Common myeloid progenitor, CD34-positive (primary cell): ENCODE measurements around the gene CBX3.

Experiments used
- CTCF ChIA-PET: fragments of 350-600 bp; sonication (Branson Sonifier 250); formaldehyde crosslinking; loops from one replicate; lab custom pipeline; 2021; ENCODE audit warnings: antibody characterized with exemption; lab: Charles Lee
- POLR2A ChIA-PET: fragments of 350-600 bp; sonication (Branson Sonifier 250); formaldehyde crosslinking; loops from one replicate; lab custom pipeline; 2021; ENCODE audit warnings: antibody characterized with exemption; lab: Charles Lee
- DNase-seq, 3 donors: peaks; one replicate each; pipeline versions ENCODE4 v3.0.0 to v3.0.0-alpha.2; 2013
- H3K27ac ChIP-seq, 2 experiments: 1 replicate in 1 of 2; 2 replicates in 1 of 2; pipeline ENCODE4 v1.7.0; 2013; ENCODE audit warnings: inconsistent platforms in 2 of 2, low read length in 2 of 2, mild to moderate bottlenecking in 2 of 2, low read depth in 1 of 2, moderate library complexity in 1 of 2; ENCODE audit not compliant: severe bottlenecking in 2 of 2, insufficient read depth in 1 of 2, poor library complexity in 1 of 2
- H3K27me3 ChIP-seq, 5 experiments: replicated peaks in 2 of 5; 1 replicate in 3 of 5; 2 replicates in 2 of 5; pipeline versions ENCODE4 v1.6.1 to v1.7.0; 2013; ENCODE audit warnings: low read length in 4 of 5, mild to moderate bottlenecking in 2 of 5, moderate library complexity in 2 of 5, inconsistent platforms in 1 of 5; ENCODE audit not compliant: insufficient read depth in 5 of 5, control insufficient read depth in 4 of 5
- H3K36me3 ChIP-seq, 4 experiments: 1 replicate in 2 of 4; 2 replicates in 2 of 4; pipeline versions ENCODE4 v1.6.1 to v1.7.0; 2013; ENCODE audit warnings: low read length in 3 of 4, control low read depth in 1 of 4, mild to moderate bottlenecking in 1 of 4; ENCODE audit not compliant: control insufficient read depth in 4 of 4, insufficient read depth in 4 of 4
- H3K4me1 ChIP-seq, 4 experiments: 1 replicate in 3 of 4; 2 replicates in 1 of 4; pipeline versions ENCODE4 v1.6.1 to v1.7.1; 2013; ENCODE audit warnings: low read length in 3 of 4, mild to moderate bottlenecking in 3 of 4, control low read depth in 1 of 4, inconsistent platforms in 1 of 4, moderate library complexity in 1 of 4; ENCODE audit not compliant: control insufficient read depth in 4 of 4, insufficient read depth in 4 of 4; ENCODE audit errors: control extremely low read depth in 1 of 4
- H3K4me3 ChIP-seq, 7 experiments: 1 replicate in 4 of 7; 2 replicates in 3 of 7; pipeline versions ENCODE4 v1.5.1 to v1.7.0; 2013; ENCODE audit warnings: mild to moderate bottlenecking in 7 of 7, low read length in 6 of 7, moderate library complexity in 6 of 7, inconsistent platforms in 2 of 7, low read depth in 2 of 7, control low read depth in 1 of 7; ENCODE audit not compliant: insufficient read depth in 4 of 7, control insufficient read depth in 1 of 7; ENCODE audit errors: extremely low read depth in 1 of 7
- H3K9me3 ChIP-seq, 5 experiments: 1 replicate in 4 of 5; 2 replicates in 1 of 5; pipeline versions ENCODE4 v1.6.1 to v1.7.1; 2013; ENCODE audit warnings: low read length in 4 of 5, mild to moderate bottlenecking in 2 of 5, inconsistent platforms in 1 of 5, low read depth in 1 of 5, moderate library complexity in 1 of 5; ENCODE audit not compliant: control insufficient read depth in 4 of 5, insufficient read depth in 2 of 5; ENCODE audit errors: control extremely low read depth in 1 of 5
- whole genome bisulfite sequencing: methylation state at CpG from one replicate; pipeline ENCODE4 v1.1.5; 2013; ENCODE audit not compliant: insufficient coverage; 5-methylcytosine and 5-hydroxymethylcytosine counted together

The CBX3 gene

DNA sequence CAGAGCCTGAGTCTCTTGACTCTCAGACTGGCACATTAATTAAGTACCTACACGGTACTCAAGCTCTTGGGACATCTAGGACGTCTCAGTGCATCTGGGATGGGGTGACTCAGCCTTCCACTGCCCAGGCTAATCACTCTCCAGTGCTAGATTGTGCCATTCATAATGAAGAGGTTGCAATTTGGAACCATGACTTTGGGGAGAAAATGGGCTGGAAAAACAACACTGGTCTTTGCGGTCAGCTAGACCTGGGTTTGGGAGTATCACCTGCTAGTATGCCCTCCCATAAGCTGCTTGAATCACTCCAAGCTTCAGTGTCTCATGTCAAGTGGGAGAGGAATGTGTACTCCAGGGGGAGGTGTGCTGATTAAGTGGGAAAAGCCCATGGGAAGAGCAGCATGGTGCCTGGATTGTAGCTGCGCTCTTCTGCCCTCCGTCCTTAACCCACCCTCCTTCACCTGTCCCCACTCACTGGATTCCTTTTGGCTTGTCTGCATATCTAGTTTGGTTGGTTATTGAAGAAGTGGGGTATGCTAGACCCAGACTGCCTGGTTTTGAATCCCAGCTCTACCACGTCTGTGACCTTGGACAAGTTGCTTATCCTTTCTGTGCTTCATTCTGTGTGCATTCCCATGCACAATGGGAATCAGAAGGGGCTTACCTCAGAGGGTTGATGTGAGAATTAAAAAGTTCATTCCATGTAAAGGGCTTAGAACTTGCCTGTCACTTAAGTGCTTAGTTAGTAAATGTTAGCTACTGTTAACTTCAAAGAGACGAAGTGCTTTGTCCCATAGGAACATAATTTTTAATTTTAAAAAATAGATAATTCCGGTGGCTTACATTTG is 45.8 kb upstream of the CBX3 start:
- peak in 1 of 3 donors; percentile 47 for DNase-seq
- ChIA-PET POLR2A (interaction anchor here (0.6 to 5.1 kb wide), 3 partner anchors 32 to 64 kb away, joined by 3 to 36 read pairs (median 4); no protein-coding TSS in a partner anchor), CTCF (interaction anchor here (0.7 to 5.0 kb wide), 9 partner anchors 27 to 511 kb away, joined by 3 to 24 read pairs (median 4); no protein-coding TSS in a partner anchor)
- 68% methylated on average over 3 of the region's 8 CpGs for WGBS
- Histone ChIP-seq H3K27ac (peak overlapping the region; percentile 96 to 98), H3K27me3 (no peaks in the 10 kb centered on the region), H3K9me3 (no peaks in the 10 kb centered on the region), H3K4me1 (peaks cover 4 to 72% (median 52%) of the 10 kb centered on the region in 4 experiments), H3K36me3 (peaks cover 0 to 2% (median 0%) of the 10 kb centered on the region in 4 experiments), H3K4me3 (peak overlapping the region in 5 of 7 experiments; percentile 24 to 63 (median 39))

DNA sequence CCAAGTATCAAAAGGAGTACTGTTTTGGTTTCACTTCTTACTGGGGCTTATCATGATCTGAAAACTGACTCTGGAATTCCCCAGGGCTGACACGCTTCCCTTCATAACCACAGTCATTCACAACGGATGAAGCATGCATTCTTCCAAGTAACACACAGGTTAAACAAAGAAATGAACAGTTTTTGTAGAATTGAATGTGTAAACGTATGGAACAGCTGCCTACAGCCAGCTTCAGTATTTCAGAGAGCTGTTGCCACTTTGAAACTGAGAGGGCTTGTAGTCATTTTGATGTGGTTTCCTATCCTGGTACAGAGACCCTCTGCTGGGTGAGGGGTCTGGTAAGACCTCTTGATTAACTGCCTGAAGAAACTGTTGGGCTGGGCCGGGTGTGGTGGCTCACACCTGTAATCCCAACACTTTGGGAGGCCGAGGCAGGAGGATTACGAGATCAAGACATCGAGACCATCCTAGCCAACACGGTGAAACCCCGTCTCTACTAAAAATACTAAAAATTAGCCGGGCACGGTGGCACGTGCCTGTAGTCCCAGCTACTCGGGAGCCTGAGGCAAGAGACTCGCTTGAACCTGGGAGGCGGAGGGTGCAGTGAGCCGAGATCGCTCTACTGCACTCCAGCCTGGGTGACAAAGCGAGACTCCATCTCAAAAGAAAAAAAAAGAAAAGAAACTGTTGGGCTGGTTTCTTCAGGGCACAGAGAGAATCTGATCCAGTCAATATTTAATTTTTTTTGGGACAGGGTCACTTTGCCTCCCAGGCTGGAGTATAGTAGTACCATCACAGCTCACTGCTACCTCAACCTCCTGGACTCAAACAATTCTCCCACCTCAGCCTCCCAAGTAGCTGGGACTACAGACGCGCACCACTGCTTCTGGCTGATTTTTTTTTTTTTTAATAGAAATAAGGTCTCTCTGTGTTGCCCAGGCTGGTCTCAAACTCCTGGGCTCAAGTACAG is 44.8 kb upstream of the CBX3 start:
- Histone ChIP-seq H3K4me3 (peak overlapping the region in 5 of 7 experiments; percentile 16 to 63 (median 37)), H3K36me3 (peaks cover 0 to 2% (median 0%) of the 10 kb centered on the region in 4 experiments), H3K9me3 (no peaks in the 10 kb centered on the region), H3K27ac (peak overlapping the region; percentile 96 to 98), H3K27me3 (no peaks in the 10 kb centered on the region), H3K4me1 (peaks cover 4 to 64% (median 46%) of the 10 kb centered on the region in 4 experiments)
- CTCF ChIA-PET = interaction anchor here (0.6 to 5.0 kb wide), 7 partner anchors 9 to 1263 kb away, joined by 3 to 24 read pairs (median 6); no protein-coding TSS in a partner anchor
- POLR2A ChIA-PET = interaction anchor here (0.6 to 5.1 kb wide), 4 partner anchors 10 to 43 kb away, joined by 3 to 36 read pairs (median 6); no protein-coding TSS in a partner anchor
- WGBS = 82% methylated on average over 11 of the region's 20 CpGs
- peak; percentile 91 to 96 (median 96) for DNase-seq

DNA sequence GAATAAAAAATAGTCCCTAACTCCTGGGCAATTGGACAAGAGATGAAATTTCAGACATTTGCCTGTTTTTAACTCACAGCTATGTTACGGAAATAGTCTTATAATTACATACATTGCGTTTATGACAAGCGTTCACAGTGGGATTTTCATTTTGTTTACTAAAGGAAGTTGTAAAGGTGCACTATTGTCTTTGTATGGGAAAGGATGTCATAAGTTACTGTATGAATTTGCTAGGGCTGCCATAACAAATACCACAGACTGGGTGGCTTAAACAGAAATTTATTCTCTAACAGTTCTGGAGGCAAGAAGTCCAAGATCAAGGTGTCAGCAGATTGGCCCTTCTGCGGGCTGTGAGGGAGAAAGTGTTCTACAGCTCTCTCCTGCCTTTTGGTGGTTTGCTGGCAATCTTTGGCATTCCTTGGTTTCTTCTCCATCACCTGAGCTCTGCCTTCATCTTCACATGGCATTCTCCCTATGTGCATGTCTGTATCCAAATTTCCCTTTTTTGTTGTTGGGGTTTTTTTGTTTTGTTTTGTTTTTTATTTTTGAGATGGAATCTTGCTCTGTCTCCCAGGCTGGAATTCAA is 43.9 kb upstream of the CBX3 start:
- H3K4me1 ChIP-seq = peaks cover 4 to 64% (median 42%) of the 10 kb centered on the region in 4 experiments

DNA sequence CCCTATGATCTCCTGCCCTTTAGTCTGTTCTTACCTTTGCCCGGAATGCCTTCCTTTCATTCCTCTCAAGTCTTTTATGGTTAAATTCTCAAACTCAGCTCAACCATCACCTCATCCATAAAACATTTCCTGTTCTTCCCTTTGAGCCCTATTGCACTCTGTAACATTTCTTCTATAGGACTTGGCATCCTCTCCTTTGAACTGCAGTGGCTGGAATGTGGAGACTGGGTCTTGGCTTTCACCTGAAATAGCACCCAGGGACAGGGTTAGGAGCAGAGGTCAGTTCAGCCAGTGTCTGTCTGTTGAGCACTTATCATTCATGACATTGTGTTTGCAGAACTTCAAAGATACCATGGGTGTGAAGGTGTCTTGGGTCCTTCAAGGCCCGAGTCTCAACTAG is 42.3 kb upstream of the CBX3 start:
- no peak for DNase-seq
- CTCF ChIA-PET = interaction anchor here (1.0 to 1.3 kb wide), 2 partner anchors 20 to 30 kb away, joined by 3 read pairs; no protein-coding TSS in a partner anchor

More for the DNA sequence above, 43.9 kb upstream of the CBX3 start:
- Histone ChIP-seq H3K27ac (peak overlapping the region; percentile 96 to 98), H3K9me3 (no peaks in the 10 kb centered on the region), H3K27me3 (no peaks in the 10 kb centered on the region), H3K36me3 (peaks cover 0 to 2% (median 0%) of the 10 kb centered on the region in 4 experiments), H3K4me3 (no peak overlapping the region)
- ChIA-PET POLR2A (interaction anchor here (1.4 to 5.1 kb wide), 2 partner anchors 9 to 31 kb away, joined by 8 to 36 read pairs; no protein-coding TSS in a partner anchor), CTCF (interaction anchor here (0.9 to 5.0 kb wide), 6 partner anchors 9 to 40 kb away, joined by 3 to 24 read pairs (median 6); no protein-coding TSS in a partner anchor)
- 100% methylated on average over 2 of the region's 4 CpGs for WGBS
- DNase-seq = no peak

DNA sequence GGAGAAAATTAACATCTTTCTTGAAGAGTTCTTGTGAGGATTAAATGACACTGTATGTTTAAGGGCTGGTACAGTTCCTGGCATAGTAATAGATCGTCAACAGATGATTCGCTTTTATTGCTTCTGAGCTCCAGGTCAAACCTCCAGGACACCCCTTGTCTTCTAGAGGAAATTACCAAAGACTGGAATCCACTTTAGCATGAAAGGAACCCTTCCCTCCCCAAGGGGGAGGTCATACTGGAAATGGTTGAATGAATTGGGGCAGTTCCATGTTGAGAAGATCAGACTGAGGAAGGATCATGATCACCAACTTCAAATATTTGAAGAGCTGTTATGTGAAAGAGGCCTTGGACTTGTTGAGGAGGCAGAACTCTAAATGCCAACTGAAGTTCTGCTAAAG is 40.6 kb upstream of the CBX3 start:
- ChIA-PET POLR2A (interaction anchor here (1.0 to 1.4 kb wide), 2 partner anchors 11 to 29 kb away, joined by 3 read pairs; no protein-coding TSS in a partner anchor), CTCF (interaction anchor here (0.5 to 1.9 kb wide), 10 partner anchors 11 to 1680 kb away, joined by 3 to 7 read pairs (median 4); no protein-coding TSS in a partner anchor)
- Histone ChIP-seq H3K27me3 (no peaks in the 10 kb centered on the region), H3K9me3 (no peaks in the 10 kb centered on the region), H3K4me3 (no peak overlapping the region), H3K27ac (no peak overlapping the region), H3K4me1 (peaks cover under 1 to 34% (median 16%) of the 10 kb centered on the region in 4 experiments), H3K36me3 (peaks cover 0 to 2% (median 0%) of the 10 kb centered on the region in 4 experiments)
- DNase-seq = no peak
- WGBS = no CpG with 5 or more reads among the region's 2 CpGs

More for the DNA sequence above, 42.3 kb upstream of the CBX3 start:
- WGBS = 100% methylated on average over 2 of the region's 2 CpGs
- no peak overlapping the region for H3K27ac ChIP-seq
- H3K27me3 ChIP-seq = no peaks in the 10 kb centered on the region
- peaks cover 4 to 50% (median 27%) of the 10 kb centered on the region in 4 experiments for H3K4me1 ChIP-seq
- H3K9me3 ChIP-seq = no peaks in the 10 kb centered on the region
- peaks cover 0 to 2% (median 0%) of the 10 kb centered on the region in 4 experiments for H3K36me3 ChIP-seq
- POLR2A ChIA-PET = interaction anchor here (0.8 kb wide), 1 partner anchor 29 kb away, joined by 3 read pairs; no protein-coding TSS in a partner anchor
- no peak overlapping the region for H3K4me3 ChIP-seq

DNA sequence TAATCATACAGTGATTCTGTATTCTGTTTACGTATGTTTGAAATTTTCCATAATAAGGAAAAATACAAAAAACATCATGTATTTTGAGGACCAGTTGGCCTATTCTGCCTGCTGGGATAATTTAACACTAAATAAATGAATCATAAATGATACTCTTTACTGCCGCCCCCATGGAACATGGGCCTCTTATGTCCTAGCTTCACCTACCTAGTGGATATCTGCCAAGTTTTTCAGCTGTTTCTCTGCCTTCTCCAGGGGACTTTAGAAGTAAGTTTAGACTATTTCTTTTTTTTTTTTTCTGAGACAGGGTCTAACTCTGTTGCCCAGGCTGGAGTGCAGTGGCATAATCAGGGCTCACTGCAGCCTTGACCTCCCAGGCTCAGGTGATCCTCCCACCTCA is 39.1 kb upstream of the CBX3 start:
- no peak overlapping the region for H3K4me3 ChIP-seq
- H3K4me1 ChIP-seq = peaks cover 2 to 29% (median 13%) of the 10 kb centered on the region in 4 experiments
- DNase-seq = peak in 2 of 3 donors; percentile 45 to 54
- no CpG with 5 or more reads among the region's 2 CpGs for WGBS
- H3K27ac ChIP-seq = no peak overlapping the region
- H3K36me3 ChIP-seq = peaks cover 0 to 2% (median 0%) of the 10 kb centered on the region in 4 experiments
- ChIA-PET POLR2A (no interaction called here), CTCF (interaction anchor here (1.1 kb wide), 1 partner anchor 70 kb away, joined by 3 read pairs; no protein-coding TSS in a partner anchor)
- H3K9me3 ChIP-seq = no peaks in the 10 kb centered on the region
- H3K27me3 ChIP-seq = no peaks in the 10 kb centered on the region
